HEK293T (cell line): Measurements from ENCODE around the gene PELI2.

Source experiments
- ARNT ChIP-seq: fragments of 450-650 bp; IDR thresholded peaks from 2 replicates; pipeline ENCODE4 v1.6.1; 2017; ENCODE audit warnings: mild to moderate bottlenecking
- BHLHE40 ChIP-seq: fragments of 450-650 bp; IDR thresholded peaks from 2 replicates; pipeline ENCODE4 v1.6.1; 2016; ENCODE audit warnings: mild to moderate bottlenecking, moderate library complexity, borderline replicate concordance
- CTBP1 ChIP-seq: fragments of 450-650 bp; IDR thresholded peaks from 2 replicates; pipeline ENCODE4 v1.6.1; 2016; ENCODE audit warnings: borderline replicate concordance
- ELF4 ChIP-seq: fragments of 450-650 bp; IDR thresholded peaks from 2 replicates; pipeline ENCODE4 v1.6.1; 2017; ENCODE audit warnings: antibody characterized with exemption
- FOXA1 ChIP-seq: fragments of 450-650 bp; IDR thresholded peaks from 2 replicates; pipeline ENCODE4 v1.6.1; 2016; ENCODE audit warnings: mild to moderate bottlenecking
- FOXK2 ChIP-seq: fragments of 450-650 bp; IDR thresholded peaks from 2 replicates; pipeline ENCODE4 v1.6.1; 2016; ENCODE audit warnings: mild to moderate bottlenecking
- FOXM1 ChIP-seq: fragments of 450-650 bp; IDR thresholded peaks from 2 replicates; pipeline ENCODE4 v1.6.1; 2017; ENCODE audit warnings: mild to moderate bottlenecking, borderline replicate concordance
- HDGF ChIP-seq: fragments of 450-650 bp; IDR thresholded peaks from 2 replicates; pipeline ENCODE4 v1.6.1; 2017; ENCODE audit warnings: antibody characterized with exemption, borderline replicate concordance
- L3MBTL2 ChIP-seq: fragments of 450-650 bp; conservative IDR thresholded peaks from 2 replicates; pipeline ENCODE4 v1.6.1; 2016; ENCODE audit warnings: mild to moderate bottlenecking
- NFRKB ChIP-seq: fragments of 450-650 bp; IDR thresholded peaks from 2 replicates; pipeline ENCODE4 v1.6.1; 2016; ENCODE audit warnings: mild to moderate bottlenecking, moderate library complexity
- PKNOX1 ChIP-seq: fragments of 450-650 bp; IDR thresholded peaks from 2 replicates; pipeline ENCODE4 v1.6.1; 2016
- SP1 ChIP-seq: fragments of 450-650 bp; IDR thresholded peaks from 2 replicates; pipeline ENCODE4 v1.6.1; 2017
- SUZ12 ChIP-seq: fragments of 450-650 bp; IDR thresholded peaks from 2 replicates; pipeline ENCODE4 v1.6.1; 2016; ENCODE audit warnings: mild to moderate bottlenecking
- ZNF384 ChIP-seq: fragments of 450-650 bp; IDR thresholded peaks from 2 replicates; pipeline ENCODE4 v1.6.1; 2016

- TF ChIP-seq FOXM1 (no peak), SUZ12 (no peak), ELF4 (no peak), L3MBTL2 (no peak), SP1 (no peak), HDGF (no peak), ARNT (no peak), FOXA1 (no peak), PKNOX1 (no peak), NFRKB (no peak), CTBP1 (no peak), FOXK2 (no peak), BHLHE40 (no peak), ZNF384 (no peak)
Observed at GRCh38 chr14:56334458-56334857, 216.2 kb downstream of the PELI2 start.
